GM18909 (cell line): ENCODE results near the gene C19orf73.
"Not testable (repeated sequence)": the region's sequence is repeated elsewhere in the genome, so short reads cannot be mapped to it uniquely, and the experiment has no call there.

Experiments used
- ATAC-seq: cut with Tn5 transposase; IDR thresholded peaks from one replicate; pipeline ENCODE4 v1.9.1; 2021; ENCODE audit warnings: mild to moderate bottlenecking; ENCODE audit not compliant: unreplicated experiment, poor library complexity

Gene C19orf73

GRCh38 chr19:49125025-49125731 is 6.2 kb upstream of the C19orf73 start:
- ATAC-seq: no peak

GRCh38 chr19:49123285-49123684 is 4.3 kb upstream of the C19orf73 start:
- not testable (repeated sequence) for ATAC-seq

- ATAC-seq: not testable (repeated sequence)
Observed at GRCh38 chr19:49121841-49122240, 2.9 kb upstream of the C19orf73 start.

- no peak for ATAC-seq
Observed at GRCh38 chr19:49120868-49121267, 1.9 kb upstream of the C19orf73 start.

GRCh38 chr19:49120325-49120683 is 1.4 kb upstream of the C19orf73 start:
- no peak for ATAC-seq

- no peak for ATAC-seq
Observed at GRCh38 chr19:49119411-49120324, 725 bp upstream of the C19orf73 start, which contains the start of gene PPFIA3. PPFIA3 (plus strand) TSS chr19:49119544; CDS start chr19:49127874, 8,330 bp downstream.

GRCh38 chr19:49117677-49118564 is 1.0 kb downstream of the C19orf73 start:
- ATAC-seq: no peak

- ATAC-seq: no peak
Observed at GRCh38 chr19:49116544-49116943, 2.4 kb downstream of the C19orf73 start.

- ATAC-seq: no peak
Observed at GRCh38 chr19:49114630-49115363, 4.1 kb downstream of the C19orf73 start.

GRCh38 chr19:49113762-49114629 is 4.9 kb downstream of the C19orf73 start, which contains the start of gene LIN7B:
LIN7B (plus strand) TSS chr19:49114370; CDS start chr19:49114405, 35 bp downstream.
- no peak for ATAC-seq

- no peak for ATAC-seq
Observed at GRCh38 chr19:49111218-49111998, 7.5 kb downstream of the C19orf73 start.

- no peak for ATAC-seq
Observed at GRCh38 chr19:49110567-49110966, 8.4 kb downstream of the C19orf73 start.

GRCh38 chr19:49109569-49110233 is 9.2 kb downstream of the C19orf73 start:
- no peak for ATAC-seq

GRCh38 chr19:49109051-49109450 is 9.9 kb downstream of the C19orf73 start:
- no peak for ATAC-seq

GRCh38 chr19:49107625-49108459 is 11.1 kb downstream of the C19orf73 start:
- no peak for ATAC-seq

- ATAC-seq: no peak
Observed at GRCh38 chr19:49106648-49107135, 12.3 kb downstream of the C19orf73 start.
